GM18499 (cell line): ENCODE data around the gene STH.
"Not testable (repeated sequence)": the region's sequence is repeated elsewhere in the genome, so short reads cannot be mapped to it uniquely, and the experiment has no call there.

ENCODE experiments used
- ATAC-seq: cut with Tn5 transposase; IDR thresholded peaks from one replicate; pipeline ENCODE4 v1.9.1; 2021; ENCODE audit warnings: moderate number of reproducible peaks; ENCODE audit not compliant: insufficient read depth, unreplicated experiment

The STH gene

GRCh38 chr17:46001390-46002310, 2.6 kb downstream of the STH start:
- ATAC-seq: no peak

GRCh38 chr17:46002311-46002972, 3.4 kb downstream of the STH start:
- ATAC-seq: no peak

GRCh38 chr17:46002973-46003316, 3.9 kb downstream of the STH start:
- ATAC-seq: no peak

- ATAC-seq: no peak
These were observed 5.1 kb downstream of the STH start for GRCh38 chr17:46003907-46004748.

- ATAC-seq: not testable (repeated sequence)
These were observed 7.0 kb downstream of the STH start for GRCh38 chr17:46006082-46006481.

- no peak for ATAC-seq
These were observed 8.5 kb downstream of the STH start for GRCh38 chr17:46007461-46007965.

- no peak for ATAC-seq
These were observed 9.5 kb downstream of the STH start for GRCh38 chr17:46008591-46008990.

GRCh38 chr17:46009681-46010596, 10.9 kb downstream of the STH start:
- ATAC-seq: no peak

GRCh38 chr17:46010597-46011186, 11.6 kb downstream of the STH start:
- no peak for ATAC-seq

- ATAC-seq: no peak
These were observed 12.9 kb downstream of the STH start for GRCh38 chr17:46011711-46012505.

- ATAC-seq: no peak
These were observed 13.5 kb downstream of the STH start for GRCh38 chr17:46012506-46013079.

GRCh38 chr17:46013127-46013501, 14.1 kb downstream of the STH start:
- no peak for ATAC-seq

GRCh38 chr17:46013502-46014165, 14.6 kb downstream of the STH start:
- ATAC-seq: no peak

- ATAC-seq: not testable (repeated sequence)
These were observed 20.4 kb downstream of the STH start for GRCh38 chr17:46019408-46019925.

- ATAC-seq: no peak
These were observed 21.1 kb downstream of the STH start for GRCh38 chr17:46020023-46020761.

- no peak for ATAC-seq
These were observed 21.9 kb downstream of the STH start for GRCh38 chr17:46020998-46021397.

- ATAC-seq: not testable (repeated sequence)
These were observed 24.3 kb downstream of the STH start for GRCh38 chr17:46023366-46023765.
